ENCODE measurements around the gene RAB27A. TPM values are rescaled to one million over a fixed set of nuclear protein-coding genes. Genes with fewer than 3 reads are reported as not detected.

Gene RAB27A
- total and polyA plus RNA-seq, 2 of the 13 experiments (the other 11 are each of a cell fraction or from before 2014, with no cell fraction given): 3.4 to 8.1 TPM

DNA sequence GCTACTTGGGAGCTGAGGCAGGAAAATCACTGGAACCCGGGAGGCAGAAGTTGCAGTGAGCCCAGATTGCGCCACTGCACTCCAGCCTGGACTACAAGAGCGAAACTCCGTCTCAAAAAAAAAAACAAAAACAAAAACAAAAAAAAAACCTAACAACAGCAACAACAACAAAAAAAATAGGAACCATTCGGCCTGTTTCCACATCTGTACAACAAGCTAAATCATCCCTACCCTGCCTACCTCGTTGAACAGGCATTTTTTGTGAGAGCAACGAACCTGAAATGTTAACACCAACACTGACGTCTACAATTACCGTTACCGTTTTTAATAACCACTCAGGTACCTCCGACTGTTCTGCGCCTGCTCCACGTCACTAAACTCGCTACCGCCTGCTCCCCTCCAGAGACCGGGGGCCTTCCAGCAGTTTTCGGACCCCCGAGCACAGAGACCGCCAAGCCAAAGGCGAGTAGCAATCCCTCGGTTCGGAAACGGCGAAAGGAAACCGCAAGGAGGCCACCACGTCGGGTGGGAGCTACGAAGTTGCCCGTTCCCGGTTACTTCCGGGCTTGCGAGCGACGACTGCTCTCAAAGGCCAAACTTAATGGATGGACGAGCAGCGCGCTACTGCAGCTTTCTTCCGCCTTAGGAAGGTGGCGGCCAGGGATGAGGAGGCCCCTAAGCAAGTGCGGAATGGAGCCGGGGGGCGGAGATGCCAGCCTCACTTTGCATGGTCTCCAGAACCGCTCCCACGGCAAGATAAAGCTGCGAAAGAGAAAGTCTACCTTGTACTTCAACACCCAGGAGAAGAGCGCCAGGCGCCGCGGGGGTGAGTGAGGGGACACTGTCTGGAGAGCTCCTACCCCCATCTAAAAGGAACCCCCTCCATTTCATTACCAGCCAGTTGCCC is 29.2 kb upstream of the RAB27A start, which contains the start of the genes PIGB and PIGBOS1 (continued):
- TF ChIP-seq, protein P1, sequence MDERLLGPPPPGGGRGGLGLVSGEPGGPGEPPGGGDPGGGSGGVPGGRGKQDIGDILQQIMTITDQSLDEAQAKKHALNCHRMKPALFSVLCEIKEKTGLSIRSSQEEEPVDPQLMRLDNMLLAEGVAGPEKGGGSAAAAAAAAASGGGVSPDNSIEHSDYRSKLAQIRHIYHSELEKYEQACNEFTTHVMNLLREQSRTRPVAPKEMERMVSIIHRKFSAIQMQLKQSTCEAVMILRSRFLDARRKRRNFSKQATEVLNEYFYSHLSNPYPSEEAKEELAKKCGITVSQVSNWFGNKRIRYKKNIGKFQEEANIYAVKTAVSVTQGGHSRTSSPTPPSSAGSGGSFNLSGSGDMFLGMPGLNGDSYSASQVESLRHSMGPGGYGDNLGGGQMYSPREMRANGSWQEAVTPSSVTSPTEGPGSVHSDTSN (CRISPR knock-in tag; IDR thresholded peaks at IDR 0.05): no peak
- TF ChIP-seq NBN (conservative IDR thresholded peaks at IDR 0.05): no peak
- TF ChIP-seq ZNF136 (CRISPR knock-in tag; IDR thresholded peaks at IDR 0.05; ENCODE audit: low read depth): peak; percentile 64; the same call in 1 of the 2 replicates
- peak; percentile 91 for TF ChIP-seq THAP11 (CRISPR knock-in tag; IDR thresholded peaks at IDR 0.05)
- TF ChIP-seq ZNF883 (CRISPR knock-in tag; IDR thresholded peaks at IDR 0.05; ENCODE audit: not compliant biosample characterization): peak; percentile 70
- TF ChIP-seq SP2 (CRISPR knock-in tag; IDR thresholded peaks at IDR 0.05): no peak
- TF ChIP-seq PAWR (CRISPR knock-in tag; IDR thresholded peaks at IDR 0.05; ENCODE audit: borderline replicate concordance): no peak
- TF ChIP-seq CENPT (CRISPR knock-in tag; IDR thresholded peaks at IDR 0.05; ENCODE audit: low read depth): no peak
- TF ChIP-seq ARNT (IDR thresholded peaks at IDR 0.05): no peak
- no peak for TF ChIP-seq AGO1 (IDR thresholded peaks at IDR 0.05; ENCODE audit: low read depth, low read length, poor library complexity, severe bottlenecking)
- no peak for TF ChIP-seq RBAK (CRISPR knock-in tag; IDR thresholded peaks at IDR 0.05)
- no peak for TF ChIP-seq EZH2 (conservative IDR thresholded peaks at IDR 0.05; ENCODE audit: low read depth, low read length)
- peak; percentile 73; the same call in 1 of the 2 replicates for TF ChIP-seq FOXK1 (CRISPR knock-in tag; IDR thresholded peaks at IDR 0.05; ENCODE audit: borderline replicate concordance, low read depth)
- peak; percentile 51 for TF ChIP-seq RBM39 (IDR thresholded peaks at IDR 0.05; ENCODE audit: low read depth, low read length, poor library complexity, severe bottlenecking)
- TF ChIP-seq, protein P2, sequence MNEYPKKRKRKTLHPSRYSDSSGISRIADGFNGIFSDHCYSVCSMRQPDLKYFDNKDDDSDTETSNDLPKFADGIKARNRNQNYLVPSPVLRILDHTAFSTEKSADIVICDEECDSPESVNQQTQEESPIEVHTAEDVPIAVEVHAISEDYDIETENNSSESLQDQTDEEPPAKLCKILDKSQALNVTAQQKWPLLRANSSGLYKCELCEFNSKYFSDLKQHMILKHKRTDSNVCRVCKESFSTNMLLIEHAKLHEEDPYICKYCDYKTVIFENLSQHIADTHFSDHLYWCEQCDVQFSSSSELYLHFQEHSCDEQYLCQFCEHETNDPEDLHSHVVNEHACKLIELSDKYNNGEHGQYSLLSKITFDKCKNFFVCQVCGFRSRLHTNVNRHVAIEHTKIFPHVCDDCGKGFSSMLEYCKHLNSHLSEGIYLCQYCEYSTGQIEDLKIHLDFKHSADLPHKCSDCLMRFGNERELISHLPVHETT (CRISPR knock-in tag; conservative IDR thresholded peaks at IDR 0.05): peak; percentile 92
- TF ChIP-seq SNRNP70 (IDR thresholded peaks at IDR 0.05; ENCODE audit: low read depth, low read length): no peak
- no peak for TF ChIP-seq ZFP37 (CRISPR knock-in tag; IDR thresholded peaks at IDR 0.05; ENCODE audit: borderline replicate concordance)
- TF ChIP-seq ZNF543 (CRISPR knock-in tag; IDR thresholded peaks at IDR 0.05): peak; percentile 86; the same call in 1 of the 2 replicates
- TF ChIP-seq, protein P3, sequence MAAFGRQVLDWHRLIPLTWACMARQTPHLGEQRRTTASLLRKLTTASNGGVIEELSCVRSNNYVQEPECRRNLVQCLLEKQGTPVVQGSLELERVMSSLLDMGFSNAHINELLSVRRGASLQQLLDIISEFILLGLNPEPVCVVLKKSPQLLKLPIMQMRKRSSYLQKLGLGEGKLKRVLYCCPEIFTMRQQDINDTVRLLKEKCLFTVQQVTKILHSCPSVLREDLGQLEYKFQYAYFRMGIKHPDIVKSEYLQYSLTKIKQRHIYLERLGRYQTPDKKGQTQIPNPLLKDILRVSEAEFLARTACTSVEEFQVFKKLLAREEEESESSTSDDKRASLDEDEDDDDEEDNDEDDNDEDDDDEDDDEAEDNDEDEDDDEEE (CRISPR knock-in tag; IDR thresholded peaks at IDR 0.05): no peak
- no peak for TF ChIP-seq ZNF30 (CRISPR knock-in tag; IDR thresholded peaks at IDR 0.05)
- no peak; the same call in 1 of the 2 replicates for TF ChIP-seq BRCA1 (CRISPR knock-in tag; IDR thresholded peaks at IDR 0.05)
- TF ChIP-seq ATF1 (CRISPR knock-in tag; IDR thresholded peaks at IDR 0.05): peak; percentile 81
- TF ChIP-seq PITX1 (CRISPR knock-in tag; IDR thresholded peaks at IDR 0.05): peak; percentile 33; the same call in 1 of the 2 replicates
- no peak for TF ChIP-seq ARID2 (CRISPR knock-in tag; IDR thresholded peaks at IDR 0.05; ENCODE audit: borderline replicate concordance)
